Neural cell (in vitro differentiated cells): ENCODE results near the gene SLC18A3. TPM values are rescaled to one million over a fixed set of nuclear protein-coding genes. Genes with fewer than 3 reads are reported as not detected.

Experiments
- H2AFZ ChIP-seq: fragments of 200-600, 300-800 bp; sonication (generic), shearing (Covaris generic); 2 replicates; pipeline ENCODE4 v1.6.0; 2014; ENCODE audit warnings: low read depth, mild to moderate bottlenecking, antibody characterized with exemption, low read length, moderate library complexity
- H3F3A ChIP-seq: fragments of 200-600 bp; shearing (Covaris generic); 2 replicates; pipeline ENCODE4 v1.6.1; 2016; ENCODE audit warnings: mild to moderate bottlenecking, moderate library complexity, mixed read lengths, antibody characterized with exemption, low read length; ENCODE audit not compliant: insufficient read depth, poor library complexity, severe bottlenecking
- H3K27ac ChIP-seq: fragments of 200-600, 300-800 bp; sonication (generic), shearing (Covaris generic); 2 replicates; pipeline ENCODE4 v1.5.1; 2014; ENCODE audit warnings: mild to moderate bottlenecking, low read length, moderate library complexity
- H3K27me3 ChIP-seq: fragments of 300-800, 200-600 bp; sonication (generic), shearing (Covaris generic); 2 replicates; pipeline ENCODE4 v1.6.0; 2014; ENCODE audit warnings: mild to moderate bottlenecking, low read depth, low read length, moderate library complexity; ENCODE audit not compliant: insufficient read depth
- H3K36me3 ChIP-seq: fragments of 300-800, 200-600 bp; sonication (generic), shearing (Covaris generic); 2 replicates; pipeline ENCODE4 v1.5.1; 2014; ENCODE audit warnings: mild to moderate bottlenecking, antibody characterized with exemption, low read length, moderate library complexity; ENCODE audit not compliant: insufficient read depth
- H3K4me2 ChIP-seq: fragments of 300-800, 200-600 bp; sonication (generic), shearing (Covaris generic); 2 replicates; pipeline ENCODE4 v1.6.0; 2014; ENCODE audit warnings: mild to moderate bottlenecking, low read length
- H3K4me3 ChIP-seq: fragments of 300-800, 200-600 bp; sonication (generic), shearing (Covaris generic); 2 replicates; pipeline ENCODE4 v1.5.1; 2014; ENCODE audit warnings: mild to moderate bottlenecking, low read length, moderate library complexity
- H3K79me2 ChIP-seq: fragments of 200-600 bp; shearing (Covaris generic); replicated peaks from 2 replicates; pipeline ENCODE4 v1.6.0; 2014; ENCODE audit warnings: mild to moderate bottlenecking, low read length, moderate library complexity; ENCODE audit not compliant: insufficient read depth
- H3K9ac ChIP-seq: fragments of 300-800, 200-600 bp; sonication (generic), shearing (Covaris generic); 2 replicates; pipeline ENCODE4 v1.6.1; 2016; ENCODE audit warnings: mild to moderate bottlenecking, low read length, mixed read lengths
- H3K9me2 ChIP-seq: fragments of 200-600 bp; shearing (Covaris generic); 2 replicates; pipeline ENCODE4 v1.6.1; 2016; ENCODE audit warnings: mild to moderate bottlenecking, low read length, mixed read lengths; ENCODE audit not compliant: insufficient read depth
- H3K9me3 ChIP-seq: fragments of 200-600, 300-800 bp; sonication (generic), shearing (Covaris generic); 2 replicates; pipeline ENCODE4 v1.6.1; 2016; ENCODE audit warnings: mild to moderate bottlenecking, mixed run types, low read length, moderate library complexity, mixed read lengths
- H4K20me1 ChIP-seq: fragments of 200-600 bp; shearing (Covaris generic); 2 replicates; pipeline ENCODE4 v1.6.1; 2016; ENCODE audit warnings: mild to moderate bottlenecking, mixed run types; ENCODE audit not compliant: insufficient read depth
- CTCF ChIP-seq: fragments of 450-650 bp; IDR thresholded peaks from 2 replicates; pipeline ENCODE4 v1.5.1; 2014; ENCODE audit warnings: antibody characterized with exemption, mild to moderate bottlenecking, moderate library complexity; ENCODE audit not compliant: poor library complexity, severe bottlenecking
- EP300 ChIP-seq: fragments of 450-650 bp; conservative IDR thresholded peaks from 2 replicates; pipeline ENCODE4 v1.6.1; 2014; ENCODE audit warnings: antibody characterized with exemption, mild to moderate bottlenecking, moderate library complexity; ENCODE audit not compliant: poor library complexity, severe bottlenecking
- EZH2 ChIP-seq: fragments of 200-600, 300-800 bp; shearing (Covaris generic), sonication (generic); IDR thresholded peaks from 2 replicates; pipeline ENCODE4 v1.6.1; 2014; ENCODE audit warnings: antibody characterized with exemption, low read length, borderline replicate concordance, mild to moderate bottlenecking; ENCODE audit not compliant: insufficient read depth, poor library complexity, severe bottlenecking
- MXI1 ChIP-seq: fragments of 450-650 bp; conservative IDR thresholded peaks from 2 replicates; pipeline ENCODE4 v1.6.1; 2014; ENCODE audit warnings: antibody characterized with exemption, mild to moderate bottlenecking; ENCODE audit not compliant: poor library complexity, severe bottlenecking
- POLR2AphosphoS5 ChIP-seq: IDR thresholded peaks from 2 replicates; pipeline ENCODE4 v1.6.1; 2012
- RAD21 ChIP-seq: fragments of 450-650 bp; conservative IDR thresholded peaks from 2 replicates; pipeline ENCODE4 v1.6.1; 2014; ENCODE audit warnings: antibody characterized with exemption, mild to moderate bottlenecking, moderate library complexity
- REST ChIP-seq: IDR thresholded peaks from 2 replicates; pipeline ENCODE4 v1.6.1; 2012; ENCODE audit warnings: borderline replicate concordance
- SMC3 ChIP-seq: fragments of 450-650 bp; conservative IDR thresholded peaks from 2 replicates; pipeline ENCODE4 v1.6.1; 2014; ENCODE audit warnings: antibody characterized with exemption, mild to moderate bottlenecking, moderate library complexity; ENCODE audit not compliant: poor library complexity
- TAF1 ChIP-seq: IDR thresholded peaks from 2 replicates; pipeline ENCODE4 v1.6.1; 2012; ENCODE audit warnings: low read depth
- polyA plus RNA-seq: library from polyadenylated mRNA; depleted of rRNA; stranded (reverse); fragments of >200 nt; gene quantifications from 2 replicates; pipeline ENCODE4 v1.2.3, GENCODE V29; 2014

Gene SLC18A3
- polyA plus RNA-seq, 1 donor from 2014 or later = not detected

- H3K9me3 ChIP-seq = no peaks in the 10 kb centered on the region
- no peaks in the 10 kb centered on the region for H3K79me2 ChIP-seq
- H3K4me3 ChIP-seq = no peak overlapping the region
- no peaks in the 10 kb centered on the region for H4K20me1 ChIP-seq
- H3K9ac ChIP-seq = no peak overlapping the region
- no peak for TF ChIP-seq POLR2AphosphoS5
- TF ChIP-seq REST = no peak
- no peak for TF ChIP-seq RAD21
- TF ChIP-seq MXI1 = no peak
- no peak for TF ChIP-seq EZH2
- no peak for TF ChIP-seq TAF1
- no peak for TF ChIP-seq SMC3
- TF ChIP-seq CTCF = no peak
- TF ChIP-seq EP300 = no peak
- H3K27me3 ChIP-seq = no peaks in the 10 kb centered on the region
- no peaks in the 10 kb centered on the region for H3K9me2 ChIP-seq
- no peak overlapping the region for H3K27ac ChIP-seq
- H3K4me2 ChIP-seq = no peak overlapping the region
- H3F3A ChIP-seq = no peaks in the 10 kb centered on the region
- no peak overlapping the region for H2AFZ ChIP-seq
- H3K36me3 ChIP-seq = no peaks in the 10 kb centered on the region
Measured at GRCh38 chr10:49568235-49568634, 41.9 kb upstream of the SLC18A3 start.

- Histone ChIP-seq H4K20me1 (no peaks in the 10 kb centered on the region), H3F3A (no peaks in the 10 kb centered on the region), H3K36me3 (no peaks in the 10 kb centered on the region), H3K9me2 (no peaks in the 10 kb centered on the region), H3K27ac (no peak overlapping the region), H3K79me2 (no peaks in the 10 kb centered on the region), H3K27me3 (no peaks in the 10 kb centered on the region), H3K9me3 (no peaks in the 10 kb centered on the region), H2AFZ (no peak overlapping the region), H3K4me2 (no peak overlapping the region), H3K4me3 (no peak overlapping the region), H3K9ac (no peak overlapping the region)
- TF ChIP-seq CTCF = no peak
- no peak for TF ChIP-seq REST
- TF ChIP-seq POLR2AphosphoS5 = no peak
- no peak for TF ChIP-seq TAF1
- TF ChIP-seq RAD21 = no peak
- no peak for TF ChIP-seq SMC3
- no peak for TF ChIP-seq EZH2
- TF ChIP-seq EP300 = no peak
- TF ChIP-seq MXI1 = no peak
Measured at GRCh38 chr10:49569031-49569631, 41.0 kb upstream of the SLC18A3 start.
